DOHH2 (cell line): ENCODE measurements around the gene PTPRT.

Experiments used
- H3F3A ChIP-seq: fragments of 200-600 bp; sonication (generic), shearing (Covaris generic); 2 replicates; pipeline ENCODE4 v1.6.0; 2016; ENCODE audit warnings: antibody characterized with exemption, mild to moderate bottlenecking; ENCODE audit not compliant: control insufficient read depth, insufficient read depth
- H3K27ac ChIP-seq: fragments of 200-600 bp; sonication (generic); 2 replicates; pipeline ENCODE4 v1.5.1; 2014; ENCODE audit warnings: low read depth, mild to moderate bottlenecking, low read length, moderate library complexity
- H3K27me3 ChIP-seq: fragments of 200-600 bp; sonication (generic); 2 replicates; pipeline ENCODE4 v1.6.1; 2014; ENCODE audit warnings: mild to moderate bottlenecking, low read length, mixed read lengths; ENCODE audit not compliant: control insufficient read depth
- H3K36me3 ChIP-seq: fragments of 200-600 bp; sonication (generic); 2 replicates; pipeline ENCODE4 v1.6.1; 2014; ENCODE audit warnings: mild to moderate bottlenecking, low read length, moderate library complexity, mixed read lengths; ENCODE audit not compliant: control insufficient read depth
- H3K4me1 ChIP-seq: fragments of 200-600 bp; sonication (generic); 2 replicates; pipeline ENCODE4 v1.6.1; 2014; ENCODE audit warnings: mild to moderate bottlenecking, low read length, mixed read lengths; ENCODE audit not compliant: control insufficient read depth
- H3K4me2 ChIP-seq: fragments of 200-600 bp; sonication (generic); 2 replicates; pipeline ENCODE4 v1.6.0; 2014; ENCODE audit warnings: mild to moderate bottlenecking, low read length, moderate library complexity
- H3K4me3 ChIP-seq: fragments of 200-600 bp; sonication (generic); 2 replicates; pipeline ENCODE4 v1.5.1; 2014; ENCODE audit warnings: mild to moderate bottlenecking, low read length, mixed read lengths
- H3K79me2 ChIP-seq: fragments of 200-600 bp; sonication (generic); 2 replicates; pipeline ENCODE4 v1.6.1; 2014; ENCODE audit warnings: mild to moderate bottlenecking, low read length, mixed read lengths; ENCODE audit not compliant: control insufficient read depth
- H3K9me2 ChIP-seq: fragments of 200-600 bp; sonication (generic); replicated peaks from 2 replicates; pipeline ENCODE4 v1.6.1; 2014; ENCODE audit warnings: mild to moderate bottlenecking, low read length, mixed read lengths; ENCODE audit not compliant: control insufficient read depth
- H3K9me3 ChIP-seq: fragments of 200-600 bp; sonication (generic); 2 replicates; pipeline ENCODE4 v1.6.1; 2014; ENCODE audit warnings: antibody characterized with exemption, low read length, mixed read lengths; ENCODE audit not compliant: control insufficient read depth, insufficient read depth
- H4K20me1 ChIP-seq: fragments of 200-600 bp; sonication (generic); 2 replicates; pipeline ENCODE4 v1.6.0; 2014; ENCODE audit warnings: low read depth, mild to moderate bottlenecking, antibody characterized with exemption, low read length, moderate library complexity; ENCODE audit not compliant: control insufficient read depth, insufficient read depth
- EZH2phosphoT487 ChIP-seq: fragments of 200-600 bp; sonication (generic); IDR thresholded peaks from 2 replicates; pipeline ENCODE4 v1.6.1; 2017; ENCODE audit warnings: borderline replicate concordance, mild to moderate bottlenecking, antibody characterized with exemption, low read length, moderate library complexity, mixed read lengths
- TF ChIP-seq, protein P1 (sequence below): fragments of 200-600 bp; sonication (generic); IDR thresholded peaks from one replicate; pipeline ENCODE4 v1.5.1; 2014; ENCODE audit warnings: antibody characterized with exemption, mild to moderate bottlenecking, low read depth, low read length; ENCODE audit not compliant: poor library complexity, severe bottlenecking

Gene PTPRT

DNA sequence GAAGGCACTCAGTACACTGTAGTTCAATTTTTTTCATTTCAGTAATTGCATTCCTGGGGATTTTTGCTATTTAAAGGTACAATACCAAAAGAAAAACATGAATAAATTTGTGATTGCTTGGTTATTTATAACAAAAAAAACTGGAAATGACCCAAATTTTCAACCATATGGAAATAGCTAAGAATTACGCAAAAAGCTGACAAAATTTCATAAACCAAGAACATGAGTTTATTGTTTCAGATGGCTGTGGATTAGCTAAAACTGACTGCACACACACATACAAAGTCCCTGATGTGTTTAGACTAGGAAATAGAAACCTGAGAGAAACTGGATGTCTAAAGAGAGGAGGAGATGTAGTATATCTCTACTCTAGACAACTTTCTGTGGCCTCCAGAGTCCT lies 853.1 kb downstream of the PTPRT start:
- no peaks in the 10 kb centered on the region for H3K9me2 ChIP-seq
- no peaks in the 10 kb centered on the region for H3K9me3 ChIP-seq
- H3K36me3 ChIP-seq: no peaks in the 10 kb centered on the region
- H4K20me1 ChIP-seq: no peaks in the 10 kb centered on the region
- H3K27ac ChIP-seq: no peak overlapping the region
- H3K27me3 ChIP-seq: no peaks in the 10 kb centered on the region
- no peak overlapping the region for H3K4me3 ChIP-seq
- no peak overlapping the region for H3K4me2 ChIP-seq
- H3K79me2 ChIP-seq: no peaks in the 10 kb centered on the region
- TF ChIP-seq, protein P1, sequence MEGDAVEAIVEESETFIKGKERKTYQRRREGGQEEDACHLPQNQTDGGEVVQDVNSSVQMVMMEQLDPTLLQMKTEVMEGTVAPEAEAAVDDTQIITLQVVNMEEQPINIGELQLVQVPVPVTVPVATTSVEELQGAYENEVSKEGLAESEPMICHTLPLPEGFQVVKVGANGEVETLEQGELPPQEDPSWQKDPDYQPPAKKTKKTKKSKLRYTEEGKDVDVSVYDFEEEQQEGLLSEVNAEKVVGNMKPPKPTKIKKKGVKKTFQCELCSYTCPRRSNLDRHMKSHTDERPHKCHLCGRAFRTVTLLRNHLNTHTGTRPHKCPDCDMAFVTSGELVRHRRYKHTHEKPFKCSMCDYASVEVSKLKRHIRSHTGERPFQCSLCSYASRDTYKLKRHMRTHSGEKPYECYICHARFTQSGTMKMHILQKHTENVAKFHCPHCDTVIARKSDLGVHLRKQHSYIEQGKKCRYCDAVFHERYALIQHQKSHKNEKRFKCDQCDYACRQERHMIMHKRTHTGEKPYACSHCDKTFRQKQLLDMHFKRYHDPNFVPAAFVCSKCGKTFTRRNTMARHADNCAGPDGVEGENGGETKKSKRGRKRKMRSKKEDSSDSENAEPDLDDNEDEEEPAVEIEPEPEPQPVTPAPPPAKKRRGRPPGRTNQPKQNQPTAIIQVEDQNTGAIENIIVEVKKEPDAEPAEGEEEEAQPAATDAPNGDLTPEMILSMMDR: no peak
- TF ChIP-seq EZH2phosphoT487: no peak
- no peaks in the 10 kb centered on the region for H3K4me1 ChIP-seq
- H3F3A ChIP-seq: no peaks in the 10 kb centered on the region

DNA sequence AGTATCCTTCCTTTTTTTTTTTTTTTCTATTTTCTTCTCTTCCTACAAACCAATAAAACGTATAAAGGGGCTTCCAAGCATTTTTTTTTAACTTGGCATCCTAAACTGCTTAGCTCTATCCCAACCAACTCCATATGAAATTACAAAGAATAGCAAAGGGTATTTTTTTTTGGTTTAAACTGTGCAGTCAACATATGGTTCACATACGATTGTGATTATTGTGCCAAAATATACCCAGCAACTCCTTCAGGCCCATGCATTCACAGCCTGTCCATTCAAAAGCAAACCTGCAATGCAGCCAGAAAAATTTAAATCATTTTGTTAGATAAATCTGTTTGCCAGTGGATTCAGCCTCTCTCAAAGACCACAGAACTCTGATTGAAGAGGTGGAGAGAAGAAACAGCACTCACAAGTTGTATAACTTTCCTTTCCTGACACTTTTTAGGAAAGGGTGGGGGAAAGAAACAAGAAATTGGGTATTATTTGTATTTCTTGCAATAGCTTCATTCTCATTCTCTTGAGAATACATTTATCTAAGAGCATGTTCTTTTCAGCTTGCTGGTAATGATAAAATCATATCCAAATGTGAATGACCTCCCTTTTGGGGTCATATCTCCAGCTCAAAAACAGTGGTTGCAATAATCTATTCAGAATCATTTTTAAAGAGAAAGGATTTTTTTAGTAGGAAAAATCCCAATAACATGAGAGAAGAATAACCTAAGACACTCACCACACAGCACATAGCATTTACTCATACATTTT lies 870.3 kb downstream of the PTPRT start:
- Histone ChIP-seq H3K4me3 (no peak overlapping the region), H3K27me3 (no peaks in the 10 kb centered on the region), H3K79me2 (no peaks in the 10 kb centered on the region), H3K27ac (no peak overlapping the region), H3F3A (no peaks in the 10 kb centered on the region), H3K9me3 (no peaks in the 10 kb centered on the region), H3K4me2 (no peak overlapping the region), H3K36me3 (no peaks in the 10 kb centered on the region), H3K4me1 (no peaks in the 10 kb centered on the region), H4K20me1 (no peaks in the 10 kb centered on the region), H3K9me2 (no peaks in the 10 kb centered on the region)
- TF ChIP-seq EZH2phosphoT487: no peak
- TF ChIP-seq, protein P1: no peak

DNA sequence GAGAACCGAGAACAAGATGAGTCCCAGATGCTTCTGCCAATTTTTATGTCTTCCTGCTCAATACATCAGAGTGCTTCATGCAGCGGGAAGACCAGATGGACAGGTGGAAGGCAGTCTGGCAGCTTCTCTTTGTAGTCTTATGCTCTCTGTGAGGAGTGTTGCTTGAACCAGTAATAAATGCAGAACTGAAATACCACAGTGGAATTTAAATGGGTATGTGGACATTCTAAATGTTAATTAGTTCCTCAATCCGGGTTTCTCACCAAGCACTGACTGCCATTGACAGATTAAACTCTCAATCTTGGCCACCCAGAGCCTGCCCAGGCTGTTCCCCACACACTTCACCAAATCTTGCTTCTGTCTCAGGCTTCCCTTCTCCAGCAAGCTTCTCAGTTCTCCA lies 876.0 kb downstream of the PTPRT start:
- no peak for TF ChIP-seq EZH2phosphoT487
- TF ChIP-seq, protein P1: no peak
- Histone ChIP-seq H3K36me3 (no peaks in the 10 kb centered on the region), H3K27ac (no peak overlapping the region), H3K27me3 (no peaks in the 10 kb centered on the region), H4K20me1 (no peaks in the 10 kb centered on the region), H3K79me2 (no peaks in the 10 kb centered on the region), H3F3A (no peaks in the 10 kb centered on the region), H3K4me2 (no peak overlapping the region), H3K4me1 (no peaks in the 10 kb centered on the region), H3K9me3 (no peaks in the 10 kb centered on the region), H3K9me2 (no peaks in the 10 kb centered on the region), H3K4me3 (no peak overlapping the region)
